ENCODE results near the gene RAB11FIP3.

DNA sequence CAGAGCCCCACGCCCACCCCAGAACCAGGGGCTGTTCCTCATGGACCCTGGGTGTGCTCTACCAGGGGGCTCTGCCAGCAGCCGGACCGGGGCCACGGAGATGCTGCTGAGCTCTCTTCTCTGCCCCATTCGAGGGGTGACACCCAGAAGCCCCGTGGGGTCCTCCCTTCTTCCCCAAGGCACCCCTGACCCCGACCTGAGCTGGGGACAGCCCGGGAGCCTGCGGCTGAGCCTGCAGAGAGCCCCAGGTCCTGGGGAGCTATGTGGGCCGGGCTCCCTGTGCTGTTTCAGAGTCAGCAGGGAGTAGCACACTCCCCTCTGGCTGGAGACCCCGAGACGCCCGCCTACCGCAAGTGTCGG is 133.6 kb downstream of the RAB11FIP3 start:
- TF ChIP-seq CTCF (conservative IDR thresholded peaks at IDR 0.05) (no peak), ZFX (IDR thresholded peaks at IDR 0.05) (no peak)

Data from C4-2B (cell line).